ENCODE results near the gene BCL2. TPM values are rescaled to one million over a fixed set of nuclear protein-coding genes. Genes with fewer than 3 reads are reported as not detected.

Gene BCL2
- total and polyA plus RNA-seq, 7 donors, result 2.8 to 25.7 (median 11.3) TPM

GRCh38 chr18:63155910-63156773 lies 163.4 kb downstream of the BCL2 start:
- peaks cover 0 to 19% (median 12%) of the 10 kb centered on the region in 4 donors for H3K4me1 ChIP-seq
- no peak overlapping the region for H3K27ac ChIP-seq
- H3K9me3 ChIP-seq, result no peaks in the 10 kb centered on the region
- no peak overlapping the region for H3K4me3 ChIP-seq
- intact Hi-C loops (cut with DNase I), result no loop called here
- no peaks in the 10 kb centered on the region for H3K27me3 ChIP-seq
- 40 to 57% methylated on average over 14 of the region's 14 CpGs for WGBS, 2 donors
- H3K36me3 ChIP-seq, result no peaks in the 10 kb centered on the region
- no peak for DNase-seq
- no peak for TF ChIP-seq POLR2AphosphoS5 (IDR thresholded peaks at IDR 0.05)
- TF ChIP-seq EP300 (IDR thresholded peaks at IDR 0.05), result no peak
- TF ChIP-seq POLR2A (IDR thresholded peaks at IDR 0.05), result no peak
- TF ChIP-seq CTCF (IDR thresholded peaks at IDR 0.05), result no peak

- Histone ChIP-seq H3K9me3 (no peaks in the 10 kb centered on the region), H3K4me1 (peaks cover 0 to 10% (median 8%) of the 10 kb centered on the region in 4 donors), H3K36me3 (no peaks in the 10 kb centered on the region), H3K27me3 (no peaks in the 10 kb centered on the region), H3K27ac (no peak overlapping the region), H3K4me3 (peak overlapping the region in 1 of 4 donors; percentile 12)
- peak; percentile 76 for DNase-seq
- TF ChIP-seq POLR2A (IDR thresholded peaks at IDR 0.05), result no peak
- TF ChIP-seq EP300 (IDR thresholded peaks at IDR 0.05), result no peak
- TF ChIP-seq CTCF (IDR thresholded peaks at IDR 0.05), result peak; percentile 46 to 76 (median 73)
- WGBS, 2 donors, result 14 to 31% methylated on average over 23 of the region's 23 CpGs
- intact Hi-C loops (cut with DNase I), result no loop called here
Measured at GRCh38 chr18:63155169-63155852, 164.3 kb downstream of the BCL2 start.

- Histone ChIP-seq H3K36me3 (no peaks in the 10 kb centered on the region), H3K27ac (no peak overlapping the region), H3K4me1 (peaks cover 0 to 11% (median 9%) of the 10 kb centered on the region in 4 donors), H3K4me3 (no peak overlapping the region), H3K9me3 (no peaks in the 10 kb centered on the region), H3K27me3 (no peaks in the 10 kb centered on the region)
- intact Hi-C loops (cut with DNase I), result no loop called here
- no peak for DNase-seq
- 67 to 74% methylated on average over 10 of the region's 10 CpGs for WGBS, 2 donors
- TF ChIP-seq EP300 (IDR thresholded peaks at IDR 0.05), result no peak
- no peak for TF ChIP-seq POLR2A (IDR thresholded peaks at IDR 0.05)
- TF ChIP-seq CTCF (IDR thresholded peaks at IDR 0.05), result no peak
- no peak for TF ChIP-seq POLR2AphosphoS5 (IDR thresholded peaks at IDR 0.05)
Measured at GRCh38 chr18:63154350-63155152, 165.0 kb downstream of the BCL2 start.

GRCh38 chr18:63152791-63153190 lies 166.8 kb downstream of the BCL2 start:
- TF ChIP-seq EP300 (IDR thresholded peaks at IDR 0.05) (no peak), POLR2AphosphoS5 (IDR thresholded peaks at IDR 0.05) (no peak), CTCF (IDR thresholded peaks at IDR 0.05) (no peak), POLR2A (IDR thresholded peaks at IDR 0.05) (no peak)
- Histone ChIP-seq H3K36me3 (no peaks in the 10 kb centered on the region), H3K9me3 (no peaks in the 10 kb centered on the region), H3K4me3 (no peak overlapping the region), H3K27ac (no peak overlapping the region), H3K4me1 (peaks cover 0 to 24% (median 22%) of the 10 kb centered on the region in 4 donors), H3K27me3 (no peaks in the 10 kb centered on the region)
- WGBS, 2 donors, result 85 to 94% methylated on average over 7 of the region's 7 CpGs
- no peak for DNase-seq
- intact Hi-C loops (cut with DNase I), result no loop called here

Measured in sigmoid colon (tissue), 7 donors.